ENCODE data around the gene DMKN.

- TF ChIP-seq SUZ12 (IDR thresholded peaks at IDR 0.05; ENCODE audit: extremely low read depth, insufficient read depth, insufficient read length) (no peak), ZNF274 (IDR thresholded peaks at IDR 0.05; ENCODE audit: low read depth, low read length) (no peak), YY1 (IDR thresholded peaks at IDR 0.05; ENCODE audit: insufficient read depth, insufficient read length) (no peak)
These were observed 45.2 kb upstream of the DMKN start for GRCh38 chr19:35558400-35559280.
